HEK293T (cell line): ENCODE measurements around the gene NDUFV2.

Source experiments
- CTCF ChIA-PET: fragments of 350-600 bp; formaldehyde crosslinking; extraction: SDS; loops from one replicate; lab custom pipeline; 2021; ENCODE audit warnings: antibody characterized with exemption, inconsistent platforms; lab: Yijun Ruan, JAX
- POLR2A ChIA-PET: fragments of 350-600 bp; formaldehyde crosslinking; extraction: SDS; loops from one replicate; lab custom pipeline; 2020; ENCODE audit warnings: antibody characterized with exemption, inconsistent platforms; lab: Yijun Ruan, JAX
- DNase-seq: peaks from one replicate; pipeline ENCODE4 v3.0.0; 2012; ENCODE audit warnings: mixed read lengths; ENCODE audit errors: extremely low spot score
- ARNT ChIP-seq: fragments of 450-650 bp; IDR thresholded peaks from 2 replicates; pipeline ENCODE4 v1.6.1; 2017; ENCODE audit warnings: mild to moderate bottlenecking
- BHLHE40 ChIP-seq: fragments of 450-650 bp; IDR thresholded peaks from 2 replicates; pipeline ENCODE4 v1.6.1; 2016; ENCODE audit warnings: mild to moderate bottlenecking, moderate library complexity, borderline replicate concordance
- CTBP1 ChIP-seq: fragments of 450-650 bp; IDR thresholded peaks from 2 replicates; pipeline ENCODE4 v1.6.1; 2016; ENCODE audit warnings: borderline replicate concordance
- ELF4 ChIP-seq: fragments of 450-650 bp; IDR thresholded peaks from 2 replicates; pipeline ENCODE4 v1.6.1; 2017; ENCODE audit warnings: antibody characterized with exemption
- FOXA1 ChIP-seq: fragments of 450-650 bp; IDR thresholded peaks from 2 replicates; pipeline ENCODE4 v1.6.1; 2016; ENCODE audit warnings: mild to moderate bottlenecking
- FOXK2 ChIP-seq: fragments of 450-650 bp; IDR thresholded peaks from 2 replicates; pipeline ENCODE4 v1.6.1; 2016; ENCODE audit warnings: mild to moderate bottlenecking
- FOXM1 ChIP-seq: fragments of 450-650 bp; IDR thresholded peaks from 2 replicates; pipeline ENCODE4 v1.6.1; 2017; ENCODE audit warnings: mild to moderate bottlenecking, borderline replicate concordance
- HDGF ChIP-seq: fragments of 450-650 bp; IDR thresholded peaks from 2 replicates; pipeline ENCODE4 v1.6.1; 2017; ENCODE audit warnings: antibody characterized with exemption, borderline replicate concordance
- L3MBTL2 ChIP-seq: fragments of 450-650 bp; conservative IDR thresholded peaks from 2 replicates; pipeline ENCODE4 v1.6.1; 2016; ENCODE audit warnings: mild to moderate bottlenecking
- LEF1 ChIP-seq: fragments of 450-650 bp; IDR thresholded peaks from 2 replicates; pipeline ENCODE4 v1.6.1; 2017; ENCODE audit warnings: mild to moderate bottlenecking, borderline replicate concordance
- NFRKB ChIP-seq: fragments of 450-650 bp; IDR thresholded peaks from 2 replicates; pipeline ENCODE4 v1.6.1; 2016; ENCODE audit warnings: mild to moderate bottlenecking, moderate library complexity
- SP1 ChIP-seq: fragments of 450-650 bp; IDR thresholded peaks from 2 replicates; pipeline ENCODE4 v1.6.1; 2017
- SUZ12 ChIP-seq: fragments of 450-650 bp; IDR thresholded peaks from 2 replicates; pipeline ENCODE4 v1.6.1; 2016; ENCODE audit warnings: mild to moderate bottlenecking
- TARDBP ChIP-seq: fragments of 450-650 bp; IDR thresholded peaks from 2 replicates; pipeline ENCODE4 v1.6.1; 2016
- ZNF384 ChIP-seq: fragments of 450-650 bp; IDR thresholded peaks from 2 replicates; pipeline ENCODE4 v1.6.1; 2016
- TF ChIP-seq, protein P1 (sequence below): fragments of 450-650 bp; IDR thresholded peaks from 2 replicates; pipeline ENCODE4 v1.6.1; 2016

Gene NDUFV2

GRCh38 chr18:9172506-9173127 is 70.1 kb downstream of the NDUFV2 start:
- DNase-seq = no peak
- ChIA-PET POLR2A (no interaction called here), CTCF (no interaction called here)
- TF ChIP-seq, protein P1, sequence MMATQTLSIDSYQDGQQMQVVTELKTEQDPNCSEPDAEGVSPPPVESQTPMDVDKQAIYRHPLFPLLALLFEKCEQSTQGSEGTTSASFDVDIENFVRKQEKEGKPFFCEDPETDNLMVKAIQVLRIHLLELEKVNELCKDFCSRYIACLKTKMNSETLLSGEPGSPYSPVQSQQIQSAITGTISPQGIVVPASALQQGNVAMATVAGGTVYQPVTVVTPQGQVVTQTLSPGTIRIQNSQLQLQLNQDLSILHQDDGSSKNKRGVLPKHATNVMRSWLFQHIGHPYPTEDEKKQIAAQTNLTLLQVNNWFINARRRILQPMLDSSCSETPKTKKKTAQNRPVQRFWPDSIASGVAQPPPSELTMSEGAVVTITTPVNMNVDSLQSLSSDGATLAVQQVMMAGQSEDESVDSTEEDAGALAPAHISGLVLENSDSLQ = no peak
- TF ChIP-seq HDGF (no peak), FOXM1 (no peak), SUZ12 (no peak), TARDBP (no peak), ELF4 (no peak), BHLHE40 (no peak), SP1 (no peak), ARNT (no peak)

GRCh38 chr18:9173770-9174233 is 71.3 kb downstream of the NDUFV2 start:
- TF ChIP-seq ZNF384 (no peak), NFRKB (no peak)
- ChIA-PET CTCF (no interaction called here), POLR2A (no interaction called here)
- no peak for DNase-seq

DNA sequence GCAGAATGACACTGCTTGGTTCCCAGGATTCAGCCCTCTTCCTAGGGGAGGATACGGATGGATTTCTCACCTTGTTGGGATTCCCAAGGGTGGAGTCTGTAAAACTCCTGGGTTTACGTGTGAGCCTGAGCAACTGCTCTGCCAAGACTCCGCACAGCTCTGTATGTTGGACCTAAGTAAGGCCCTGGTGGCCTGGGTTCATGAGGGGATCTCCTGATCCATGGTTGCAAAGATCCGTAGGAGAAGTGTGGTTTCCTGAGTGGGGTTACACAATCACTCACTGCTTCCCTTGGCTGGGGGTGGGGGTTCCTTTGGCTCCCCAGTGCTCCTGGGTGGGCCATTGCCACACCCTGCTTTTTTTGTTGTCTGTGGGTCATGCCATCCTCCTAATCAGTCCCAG is 71.8 kb downstream of the NDUFV2 start:
- no peak for DNase-seq
- TF ChIP-seq L3MBTL2 = no peak
- TF ChIP-seq CTBP1 = no peak
- no peak for TF ChIP-seq ZNF384
- TF ChIP-seq FOXM1 = no peak
- no peak for TF ChIP-seq BHLHE40
- no peak for TF ChIP-seq ARNT
- no peak for TF ChIP-seq SUZ12
- no peak for TF ChIP-seq FOXK2
- TF ChIP-seq FOXA1 = no peak
- no peak for TF ChIP-seq TARDBP
- no peak for TF ChIP-seq SP1
- TF ChIP-seq, protein P1 = no peak
- POLR2A ChIA-PET = no interaction called here
- CTCF ChIA-PET = no interaction called here

- ChIA-PET POLR2A (no interaction called here), CTCF (no interaction called here)
- DNase-seq = no peak
- no peak for TF ChIP-seq TARDBP
- TF ChIP-seq ZNF384 = no peak
- no peak for TF ChIP-seq SUZ12
- no peak for TF ChIP-seq SP1
- no peak for TF ChIP-seq FOXA1
- TF ChIP-seq ARNT = no peak
- no peak for TF ChIP-seq NFRKB
- no peak for TF ChIP-seq BHLHE40
- TF ChIP-seq FOXM1 = no peak
- no peak for TF ChIP-seq LEF1
- TF ChIP-seq, protein P1 = no peak
- TF ChIP-seq CTBP1 = no peak
- no peak for TF ChIP-seq FOXK2
- no peak for TF ChIP-seq L3MBTL2
- no peak for TF ChIP-seq HDGF
- no peak for TF ChIP-seq ELF4
Observed at GRCh38 chr18:9175115-9175514, 72.6 kb downstream of the NDUFV2 start.

DNA sequence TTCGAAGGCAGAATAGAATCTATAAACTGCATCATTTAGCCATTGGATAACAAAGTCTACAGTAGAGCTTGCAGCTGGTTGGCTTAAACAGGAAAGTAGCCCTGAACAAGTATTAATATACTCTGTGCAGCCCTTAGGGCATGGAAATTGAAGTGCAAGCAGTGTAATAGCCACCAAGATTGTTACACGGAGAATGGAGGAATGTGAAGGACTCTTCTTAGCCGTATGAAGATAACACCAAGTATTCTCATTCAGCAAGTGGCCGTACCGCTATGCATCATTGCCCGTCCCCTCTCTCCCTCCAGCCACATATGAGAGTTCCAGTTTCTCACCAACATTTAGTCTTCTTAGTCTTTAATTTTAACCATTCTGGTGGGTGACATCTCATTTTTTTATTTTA is 74.5 kb downstream of the NDUFV2 start:
- ChIA-PET POLR2A (no interaction called here), CTCF (no interaction called here)
- peak; percentile 4 for DNase-seq
- no peak for TF ChIP-seq HDGF
- no peak for TF ChIP-seq ARNT
- TF ChIP-seq ELF4 = no peak
- TF ChIP-seq NFRKB = no peak
- no peak for TF ChIP-seq FOXK2
- TF ChIP-seq LEF1 = no peak
- TF ChIP-seq SP1 = no peak
- TF ChIP-seq FOXA1 = no peak
- no peak for TF ChIP-seq BHLHE40
- no peak for TF ChIP-seq CTBP1
- no peak for TF ChIP-seq L3MBTL2
- no peak for TF ChIP-seq SUZ12
- no peak for TF ChIP-seq FOXM1
- TF ChIP-seq, protein P1 = no peak
- TF ChIP-seq ZNF384 = no peak
- TF ChIP-seq TARDBP = no peak
